ENCODE results near the gene TFAM. TPM values are rescaled to one million over a fixed set of nuclear protein-coding genes. Genes with fewer than 3 reads are reported as not detected.

Gene TFAM
- total RNA-seq, 6 donors from 2014 or later = 6.3 to 28.1 (median 16.2) TPM

- H3K4me1 ChIP-seq = peaks cover 4 to 27% (median 10%) of the 10 kb centered on the region in 4 donors
- H3K27me3 ChIP-seq = no peaks in the 10 kb centered on the region
- ATAC-seq (ENCODE audit: low FRiP score in 2 of 2) (no peak), DNase-seq (no peak)
- 66 to 73% methylated on average over 2 of the region's 2 CpGs for WGBS, 2 donors
- no peaks in the 10 kb centered on the region for H3K36me3 ChIP-seq
- no peaks in the 10 kb centered on the region for H3K9me3 ChIP-seq
- peak overlapping the region in 1 of 4 donors; percentile 59 for H3K27ac ChIP-seq
- no peak overlapping the region for H3K4me3 ChIP-seq
- TF ChIP-seq POLR2A (IDR thresholded peaks at IDR 0.05) (no peak), POLR2AphosphoS5 (IDR thresholded peaks at IDR 0.05) (no peak), EP300 (IDR thresholded peaks at IDR 0.05) (no peak), CTCF (IDR thresholded peaks at IDR 0.05) (no peak)
Observed at GRCh38 chr10:58352956-58353610, 32.1 kb upstream of the TFAM start.

GRCh38 chr10:58356756-58357155 lies 28.5 kb upstream of the TFAM start:
- no peak for TF ChIP-seq POLR2A (IDR thresholded peaks at IDR 0.05)
- ATAC-seq (ENCODE audit: low FRiP score in 2 of 2) (no peak), DNase-seq (no peak)
- WGBS, 2 donors = 50 to 52% methylated on average over 2 of the region's 2 CpGs
- no peak overlapping the region for H3K27ac ChIP-seq
- H3K4me1 ChIP-seq = peaks cover 4 to 23% (median 11%) of the 10 kb centered on the region in 4 donors
- H3K9me3 ChIP-seq = no peaks in the 10 kb centered on the region
- no peaks in the 10 kb centered on the region for H3K27me3 ChIP-seq
- H3K4me3 ChIP-seq = no peak overlapping the region
- peaks cover 0 to under 1% (median 0%) of the 10 kb centered on the region in 4 donors for H3K36me3 ChIP-seq

- Histone ChIP-seq H3K36me3 (peaks cover 0 to 2% (median 0%) of the 10 kb centered on the region in 4 donors), H3K9me3 (no peaks in the 10 kb centered on the region), H3K4me3 (no peak overlapping the region), H3K27me3 (no peaks in the 10 kb centered on the region), H3K4me1 (peaks cover 4 to 18% (median 11%) of the 10 kb centered on the region in 4 donors), H3K27ac (no peak overlapping the region)
- no peak for DNase-seq
- no peak for ATAC-seq (ENCODE audit: low FRiP score in 2 of 2)
- WGBS, 2 donors = 89 to 95% methylated on average over 4 of the region's 4 CpGs
- TF ChIP-seq POLR2AphosphoS5 (IDR thresholded peaks at IDR 0.05) (no peak), CTCF (IDR thresholded peaks at IDR 0.05) (no peak), POLR2A (IDR thresholded peaks at IDR 0.05) (no peak), EP300 (IDR thresholded peaks at IDR 0.05) (no peak)
Observed at GRCh38 chr10:58358314-58358933, 26.8 kb upstream of the TFAM start.

- Histone ChIP-seq H3K27me3 (no peaks in the 10 kb centered on the region), H3K4me1 (peaks cover 4 to 18% (median 11%) of the 10 kb centered on the region in 4 donors), H3K27ac (no peak overlapping the region), H3K9me3 (no peaks in the 10 kb centered on the region), H3K36me3 (peaks cover 0 to 3% (median 0%) of the 10 kb centered on the region in 4 donors), H3K4me3 (no peak overlapping the region)
- 93 to 97% methylated on average over 1 of the region's 1 CpG for WGBS, 2 donors
- TF ChIP-seq POLR2A (IDR thresholded peaks at IDR 0.05) (no peak), CTCF (IDR thresholded peaks at IDR 0.05) (no peak), EP300 (IDR thresholded peaks at IDR 0.05) (no peak), POLR2AphosphoS5 (IDR thresholded peaks at IDR 0.05) (no peak)
- DNase-seq (no peak), ATAC-seq (ENCODE audit: low FRiP score in 2 of 2) (no peak)
Observed at GRCh38 chr10:58358947-58359346, 26.3 kb upstream of the TFAM start.

GRCh38 chr10:58359541-58359940 lies 25.7 kb upstream of the TFAM start:
- 82 to 84% methylated on average over 3 of the region's 3 CpGs for WGBS, 2 donors
- DNase-seq = no peak
- peaks cover 4 to 18% (median 11%) of the 10 kb centered on the region in 4 donors for H3K4me1 ChIP-seq

More at GRCh38 chr10:58359541-58359940, 25.7 kb upstream of the TFAM start:
- Histone ChIP-seq H3K27ac (no peak overlapping the region), H3K27me3 (no peaks in the 10 kb centered on the region), H3K4me3 (no peak overlapping the region), H3K9me3 (no peaks in the 10 kb centered on the region), H3K36me3 (peaks cover 0 to 9% (median 0%) of the 10 kb centered on the region in 4 donors)
- no peak for ATAC-seq (ENCODE audit: low FRiP score in 2 of 2)
- TF ChIP-seq EP300 (IDR thresholded peaks at IDR 0.05) (no peak), POLR2A (IDR thresholded peaks at IDR 0.05) (no peak), CTCF (IDR thresholded peaks at IDR 0.05) (no peak), POLR2AphosphoS5 (IDR thresholded peaks at IDR 0.05) (no peak)

Data from upper lobe of left lung (tissue), 6 donors.